ENCODE results near the gene ZMYND8. TPM values are rescaled to one million over a fixed set of nuclear protein-coding genes. Genes with fewer than 3 reads are reported as not detected.
A peak's percentile ranks its signal among the peaks of the same experiment; 100 is the strongest.

Gene ZMYND8
- total RNA-seq, 1 donor from 2014 or later: 45.7 TPM

DNA sequence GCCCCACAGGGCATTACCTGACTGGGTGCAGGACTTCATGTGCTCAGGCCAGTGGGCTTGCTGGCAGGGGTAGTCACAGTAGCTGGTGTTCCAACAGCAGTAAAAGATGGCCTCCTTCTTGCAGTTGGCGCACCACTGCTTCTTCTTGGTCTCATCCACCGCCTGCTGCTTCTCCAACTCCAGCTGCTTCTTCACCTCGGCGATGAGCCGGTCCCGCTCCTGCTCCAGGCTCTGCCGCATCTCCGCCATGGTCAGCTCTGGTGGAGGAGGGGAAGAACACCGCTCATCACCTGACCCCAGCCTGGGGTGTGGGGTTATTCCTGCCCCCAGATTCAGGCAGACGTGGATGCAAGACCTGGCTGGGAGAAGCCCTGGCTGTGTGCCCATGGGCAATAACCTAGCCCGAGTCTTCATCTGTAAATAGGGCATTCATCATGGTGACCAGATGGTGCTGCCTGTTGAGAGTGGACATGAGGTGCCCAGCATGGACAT, 132.2 kb downstream of the ZMYND8 start:
- Histone ChIP-seq H3K4me1 (no peaks in the 10 kb centered on the region), H3K27me3 (no peaks in the 10 kb centered on the region), H3K4me3 (no peak overlapping the region), H3K36me3 (peaks cover 93% of the 10 kb centered on the region), H3K9me3 (no peaks in the 10 kb centered on the region), H3K27ac (no peak overlapping the region)
- DNase-seq (no peak), ATAC-seq (no peak)
- TF ChIP-seq CTCF (IDR thresholded peaks at IDR 0.05): no peak
- intact Hi-C loops (cut with DNase I): no loop called here

GRCh38 chr20:47223896-47224295, 132.6 kb downstream of the ZMYND8 start:
- H3K36me3 ChIP-seq: peaks cover 89% of the 10 kb centered on the region
- no peak for TF ChIP-seq CTCF (IDR thresholded peaks at IDR 0.05)
- no peak for ATAC-seq

DNA sequence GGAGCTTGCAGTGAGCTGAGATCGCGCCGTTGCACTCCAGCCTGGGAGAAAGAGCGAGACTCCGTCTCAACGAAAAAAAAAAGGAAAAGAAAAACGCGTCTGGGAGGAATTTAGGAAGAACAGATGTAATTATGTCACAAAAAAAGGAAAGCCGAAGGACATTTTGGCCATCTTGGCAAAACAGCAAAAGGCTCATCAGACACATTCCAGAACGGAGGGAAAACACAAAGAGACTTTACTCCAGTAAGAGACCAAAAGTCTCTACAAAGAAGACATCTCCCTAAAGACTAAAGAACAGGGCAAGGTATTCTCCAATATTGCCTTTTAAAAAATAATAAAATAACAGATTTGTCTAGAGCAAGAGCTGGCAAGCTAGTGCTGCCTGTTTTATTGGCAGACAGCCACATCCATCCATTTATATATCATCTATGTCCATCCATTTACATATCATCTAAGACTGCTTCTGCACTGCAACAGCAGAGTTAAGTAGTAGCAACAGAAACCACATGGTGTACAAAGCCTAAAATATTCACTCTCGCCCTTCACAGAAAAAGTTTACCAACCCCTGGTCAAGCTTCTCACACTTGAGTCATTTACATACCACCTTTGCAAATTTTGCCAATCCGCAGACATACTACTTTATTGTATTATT, 133.9 kb downstream of the ZMYND8 start:
- no peak for ATAC-seq
- H3K4me1 ChIP-seq: no peaks in the 10 kb centered on the region
- intact Hi-C loops (cut with DNase I): no loop called here
- no peak for DNase-seq
- H3K9me3 ChIP-seq: no peaks in the 10 kb centered on the region
- H3K27me3 ChIP-seq: no peaks in the 10 kb centered on the region
- H3K4me3 ChIP-seq: no peak overlapping the region
- no peak overlapping the region for H3K27ac ChIP-seq
- no peak for TF ChIP-seq CTCF (IDR thresholded peaks at IDR 0.05)
- peaks cover 87% of the 10 kb centered on the region for H3K36me3 ChIP-seq

More at GRCh38 chr20:47223896-47224295, 132.6 kb downstream of the ZMYND8 start:
- no peak for DNase-seq
- Histone ChIP-seq H3K4me3 (no peak overlapping the region), H3K27ac (no peak overlapping the region), H3K4me1 (no peaks in the 10 kb centered on the region), H3K9me3 (no peaks in the 10 kb centered on the region), H3K27me3 (no peaks in the 10 kb centered on the region)
- intact Hi-C loops (cut with DNase I): no loop called here

GRCh38 chr20:47221036-47221625, 135.4 kb downstream of the ZMYND8 start:
- no peaks in the 10 kb centered on the region for H3K4me1 ChIP-seq
- H3K27ac ChIP-seq: no peak overlapping the region
- DNase-seq: no peak
- ATAC-seq: no peak
- TF ChIP-seq CTCF (IDR thresholded peaks at IDR 0.05): no peak
- peaks cover 86% of the 10 kb centered on the region for H3K36me3 ChIP-seq
- no peaks in the 10 kb centered on the region for H3K27me3 ChIP-seq
- H3K4me3 ChIP-seq: no peak overlapping the region
- H3K9me3 ChIP-seq: no peaks in the 10 kb centered on the region
- intact Hi-C loops (cut with DNase I): no loop called here

DNA sequence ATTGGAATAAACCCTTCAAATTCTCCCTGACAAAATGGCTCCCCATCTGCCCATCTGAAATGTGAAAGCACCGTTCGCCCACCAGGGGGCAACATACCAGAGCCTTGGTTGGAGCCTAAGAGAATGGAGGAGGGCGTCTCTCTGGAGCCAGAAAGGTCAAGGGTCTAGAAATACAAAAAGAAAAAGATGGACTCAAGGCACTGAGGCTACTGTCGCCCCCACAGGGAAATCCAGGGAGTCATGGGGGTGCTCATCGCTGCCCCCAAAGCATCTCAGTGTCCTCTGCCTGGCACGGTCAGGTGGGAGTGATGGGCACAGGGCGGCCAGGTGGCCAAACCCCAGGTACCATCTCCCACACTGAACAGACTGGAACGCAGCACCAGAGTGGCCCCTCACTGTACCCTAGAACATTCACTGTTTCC, 136.3 kb downstream of the ZMYND8 start:
- Histone ChIP-seq H3K27me3 (no peaks in the 10 kb centered on the region), H3K27ac (no peak overlapping the region), H3K4me3 (no peak overlapping the region), H3K9me3 (no peaks in the 10 kb centered on the region), H3K4me1 (no peaks in the 10 kb centered on the region), H3K36me3 (peaks cover 90% of the 10 kb centered on the region)
- peak; percentile 48 for TF ChIP-seq CTCF (IDR thresholded peaks at IDR 0.05)
- intact Hi-C loops (cut with DNase I): no loop called here
- ATAC-seq: peak; percentile 66
- DNase-seq: no peak
